SH-SY5Y (cell line): ENCODE measurements around the gene ZNF778.
A peak's percentile ranks its signal among the peaks of the same experiment; 100 is the strongest.

ENCODE experiments used
- GATA2 ChIP-seq: IDR thresholded peaks from 2 replicates; pipeline ENCODE4 v1.6.1; 2011; ENCODE audit warnings: mild to moderate bottlenecking, low read depth, low read length
- GATA3 ChIP-seq: IDR thresholded peaks from 2 replicates; pipeline ENCODE4 v1.6.1; 2011; ENCODE audit warnings: low read depth, mild to moderate bottlenecking, low read length, moderate library complexity

The ZNF778 gene

GRCh38 chr16:89216315-89217137, 977 bp upstream of the ZNF778 start:
- TF ChIP-seq GATA2 (peak; percentile 37; the same call in 1 of the 2 replicates), GATA3 (no peak)

- no peak for TF ChIP-seq GATA2
- no peak for TF ChIP-seq GATA3
Observed at GRCh38 chr16:89217138-89217387, 440 bp upstream of the ZNF778 start.

GRCh38 chr16:89219365-89219764, 1.9 kb downstream of the ZNF778 start:
- TF ChIP-seq GATA3 (no peak), GATA2 (no peak)

GRCh38 chr16:89221604-89222003, 4.1 kb downstream of the ZNF778 start:
- TF ChIP-seq GATA2, result no peak
- no peak for TF ChIP-seq GATA3

GRCh38 chr16:89222931-89223330, 5.4 kb downstream of the ZNF778 start:
- no peak for TF ChIP-seq GATA3
- TF ChIP-seq GATA2, result no peak

GRCh38 chr16:89224665-89225064, 7.2 kb downstream of the ZNF778 start:
- TF ChIP-seq GATA2 (no peak), GATA3 (no peak)

- TF ChIP-seq GATA3, result no peak
Observed at GRCh38 chr16:89230255-89230654, 12.8 kb downstream of the ZNF778 start.

- no peak for TF ChIP-seq GATA2
Observed at GRCh38 chr16:89232107-89232506, 14.6 kb downstream of the ZNF778 start.

GRCh38 chr16:89233678-89234490, 16.4 kb downstream of the ZNF778 start:
- TF ChIP-seq GATA3, result no peak
- no peak for TF ChIP-seq GATA2

GRCh38 chr16:89237733-89238132, 20.2 kb downstream of the ZNF778 start:
- no peak for TF ChIP-seq GATA3
- TF ChIP-seq GATA2, result no peak

GRCh38 chr16:89241187-89242007, 23.9 kb downstream of the ZNF778 start:
- TF ChIP-seq GATA2, result no peak
- no peak for TF ChIP-seq GATA3

- TF ChIP-seq GATA3 (no peak), GATA2 (no peak)
Observed at GRCh38 chr16:89242795-89243200, 25.3 kb downstream of the ZNF778 start.

- TF ChIP-seq GATA3, result no peak
- TF ChIP-seq GATA2, result no peak
Observed at GRCh38 chr16:89243664-89244063, 26.2 kb downstream of the ZNF778 start.

- TF ChIP-seq GATA2 (no peak), GATA3 (no peak)
Observed at GRCh38 chr16:89244754-89245153, 27.3 kb downstream of the ZNF778 start.
